GM11168 (cell line): ENCODE measurements around the gene RPS6KB1.
"Not testable (repeated sequence)": the region's sequence is repeated elsewhere in the genome, so short reads cannot be mapped to it uniquely, and the experiment has no call there.

Experiments used
- in situ Hi-C: fragments of 300-500 bp; cut with MboI; formaldehyde crosslinking; loops from one replicate; pipeline ENCODE4 v1.12.0; 2022; ENCODE audit warnings: low sequenced_read_pairs; ENCODE audit not compliant: unreplicated experiment

Gene RPS6KB1

GRCh38 chr17:59930768-59931167, 37.8 kb downstream of the RPS6KB1 start:
- in situ Hi-C loops, result not testable (repeated sequence)

GRCh38 chr17:59933317-59933716, 40.4 kb downstream of the RPS6KB1 start:
- in situ Hi-C loops, result not testable (repeated sequence)

DNA sequence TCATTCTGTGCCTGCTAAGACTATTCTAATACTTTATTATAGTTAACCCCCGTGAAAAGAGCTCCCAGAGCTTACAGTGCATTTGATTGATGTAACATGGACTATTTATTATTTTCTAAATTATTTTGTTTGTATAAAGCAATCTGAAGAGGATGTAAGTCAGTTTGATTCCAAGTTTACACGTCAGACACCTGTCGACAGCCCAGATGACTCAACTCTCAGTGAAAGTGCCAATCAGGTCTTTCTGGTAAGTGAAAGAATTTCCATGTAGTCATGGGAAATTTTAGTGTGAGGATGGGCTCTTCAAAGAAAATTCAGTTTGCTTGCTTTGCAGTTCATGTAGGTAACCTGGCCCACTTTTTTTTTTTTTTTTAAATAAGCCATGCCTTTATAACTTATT, 47.8 kb downstream of the RPS6KB1 start:
- in situ Hi-C loops, result not testable (repeated sequence)

DNA sequence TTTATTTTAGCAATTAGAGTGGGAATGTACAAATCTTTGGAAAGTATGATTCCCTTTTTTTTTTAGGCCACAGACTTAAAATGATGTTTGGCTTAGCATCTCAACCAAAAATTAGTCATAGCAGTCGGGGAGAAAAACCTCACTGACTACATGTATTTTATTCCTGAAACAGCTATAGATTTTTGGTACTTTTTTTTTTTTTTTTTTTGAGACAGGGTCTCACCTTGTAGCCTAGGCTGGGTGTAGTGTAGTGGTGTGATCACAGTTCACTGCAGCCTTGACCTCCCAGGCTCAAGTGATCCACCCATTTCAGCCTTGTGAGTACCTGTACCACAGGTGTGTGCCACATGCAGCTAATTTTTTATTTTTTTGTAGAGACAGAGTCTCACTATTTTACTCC, 48.2 kb downstream of the RPS6KB1 start:
- in situ Hi-C loops, result no loop called here

GRCh38 chr17:59946433-59946832, 53.5 kb downstream of the RPS6KB1 start:
- in situ Hi-C loops, result not testable (repeated sequence)

DNA sequence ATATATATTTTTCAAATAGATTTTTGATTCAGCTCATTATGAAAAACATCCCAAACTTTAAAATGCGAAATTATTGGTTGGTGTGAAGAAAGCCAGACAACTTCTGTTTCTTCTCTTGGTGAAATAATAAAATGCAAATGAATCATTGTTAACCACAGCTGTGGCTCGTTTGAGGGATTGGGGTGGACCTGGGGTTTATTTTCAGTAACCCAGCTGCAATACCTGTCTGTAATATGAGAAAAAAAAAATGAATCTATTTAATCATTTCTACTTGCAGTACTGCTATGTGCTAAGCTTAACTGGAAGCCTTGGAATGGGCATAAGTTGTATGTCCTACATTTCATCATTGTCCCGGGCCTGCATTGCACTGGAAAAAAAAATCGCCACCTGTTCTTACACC, 54.4 kb downstream of the RPS6KB1 start:
- in situ Hi-C loops, result not testable (repeated sequence)

GRCh38 chr17:59950049-59950448, 57.1 kb downstream of the RPS6KB1 start:
- in situ Hi-C loops, result no loop called here

GRCh38 chr17:59954856-59955255, 61.9 kb downstream of the RPS6KB1 start:
- in situ Hi-C loops, result no loop called here

- in situ Hi-C loops, result not testable (repeated sequence)
These were observed 66.7 kb downstream of the RPS6KB1 start for GRCh38 chr17:59959574-59959973.

DNA sequence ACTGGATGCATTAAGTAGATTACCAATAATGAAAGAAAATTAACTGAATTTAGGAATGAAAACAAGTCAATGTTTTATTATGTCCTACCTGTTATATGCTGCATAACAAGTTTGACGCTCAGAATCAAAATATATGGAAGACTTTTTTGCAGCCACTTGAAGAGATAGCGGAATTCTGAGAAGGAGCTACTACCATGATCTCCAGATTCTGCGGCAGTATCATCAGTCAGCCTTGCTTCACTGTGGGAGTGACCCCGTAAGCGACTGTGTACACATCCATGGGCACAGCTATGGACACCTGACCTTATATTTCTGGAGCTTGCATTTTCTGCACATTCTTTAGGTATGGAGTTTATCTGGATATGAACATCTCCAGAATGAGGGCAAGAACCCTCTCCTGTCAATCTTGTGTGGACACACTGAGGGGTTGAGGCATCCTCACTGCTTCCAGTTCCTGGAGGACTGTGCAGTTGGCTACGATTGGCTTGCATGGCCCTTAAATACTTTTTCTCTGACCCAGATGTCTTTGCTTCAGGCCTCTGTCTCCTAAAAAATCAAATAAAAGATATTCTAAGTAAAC, 69.9 kb downstream of the RPS6KB1 start:
- in situ Hi-C loops, result no loop called here

- in situ Hi-C loops, result no loop called here
These were observed 71.0 kb downstream of the RPS6KB1 start for GRCh38 chr17:59963738-59964481.

DNA sequence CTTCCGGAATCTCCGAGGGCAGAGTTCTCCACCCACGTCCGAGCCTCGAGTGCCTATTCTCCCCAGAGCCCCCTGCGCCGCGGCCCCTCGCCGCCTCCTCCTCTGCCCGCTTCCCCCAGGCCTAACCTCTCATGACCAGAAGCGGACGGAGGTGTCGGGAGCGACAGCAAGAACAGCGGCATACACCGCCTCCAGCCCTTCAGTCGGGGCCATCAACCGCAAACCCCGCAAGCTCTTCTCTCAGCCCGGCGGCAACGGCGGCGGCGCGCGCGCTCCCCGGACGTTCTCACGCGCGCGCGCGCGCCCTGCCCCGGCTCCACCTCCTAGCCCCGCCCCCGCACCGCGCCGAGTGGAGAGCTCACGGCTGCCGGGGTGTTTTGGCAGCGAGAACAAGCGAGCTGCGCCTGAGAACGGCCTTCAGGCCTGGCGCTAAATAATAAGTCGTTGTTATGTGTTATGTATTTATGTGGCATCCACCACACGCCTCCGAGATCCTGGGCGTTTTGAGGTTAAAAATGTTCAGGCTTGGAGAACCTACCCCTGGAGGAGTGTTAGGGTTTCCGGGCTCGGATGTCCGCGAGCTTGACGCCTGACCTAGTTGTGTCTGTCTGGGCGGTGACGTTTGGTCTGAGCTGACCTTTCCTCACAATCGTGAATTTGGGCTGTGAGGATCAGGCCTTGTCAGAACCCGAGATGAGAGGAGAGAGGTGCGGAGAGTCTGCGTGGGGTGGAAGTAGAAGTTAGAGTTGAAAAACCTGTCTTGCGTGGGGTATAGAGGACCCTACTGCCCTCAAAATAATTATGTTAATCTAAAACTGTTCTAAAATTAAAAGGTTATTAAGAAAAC, 71.8 kb downstream of the RPS6KB1 start, which contains the start of gene RNFT1:
RNFT1 (minus strand) TSS at position 259 of the 847 bp plus-strand sequence; CDS start at position 182, 77 bp downstream.
- in situ Hi-C loops, result no loop called here

GRCh38 chr17:59971771-59972170, 78.8 kb downstream of the RPS6KB1 start:
- in situ Hi-C loops, result not testable (repeated sequence)

DNA sequence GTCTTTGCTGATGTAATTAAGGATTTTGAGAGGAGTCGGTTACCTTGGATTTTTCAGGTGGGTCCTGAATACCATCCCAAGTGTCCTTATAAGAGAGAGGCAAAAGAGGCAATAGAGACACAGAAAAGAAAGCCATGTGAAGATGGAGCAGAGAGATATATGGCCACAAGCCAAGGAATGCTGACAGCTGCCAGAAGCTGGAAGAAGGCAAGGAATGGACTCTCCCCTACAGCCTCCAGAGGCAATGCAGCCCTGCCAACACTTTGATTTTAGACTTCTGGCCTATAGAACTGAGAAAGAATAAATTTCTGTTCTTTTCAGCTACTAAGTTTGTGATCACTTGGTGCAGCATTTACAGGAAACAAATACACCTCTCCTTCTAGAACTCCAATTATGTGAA, 79.9 kb downstream of the RPS6KB1 start:
- in situ Hi-C loops, result no loop called here

DNA sequence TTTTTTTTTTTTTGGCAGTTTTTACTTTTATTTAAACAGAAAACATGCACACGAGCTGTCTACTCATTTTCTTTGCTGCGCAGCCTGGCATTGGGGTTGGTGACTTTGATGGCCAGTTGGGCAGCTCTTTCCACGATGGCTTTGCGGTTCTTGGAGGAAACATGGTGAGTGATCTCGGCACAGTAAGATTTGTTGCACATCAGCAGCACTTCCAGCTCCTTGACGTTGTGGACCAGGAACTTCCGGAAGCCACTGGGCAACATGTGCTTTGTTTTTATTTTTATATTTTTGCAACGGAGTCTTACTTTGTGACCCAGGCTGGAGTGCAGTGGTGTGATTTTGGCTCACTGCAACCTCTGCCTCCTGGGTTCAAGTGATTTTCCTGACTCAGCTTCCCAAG, 80.6 kb downstream of the RPS6KB1 start:
- in situ Hi-C loops, result not testable (repeated sequence)

DNA sequence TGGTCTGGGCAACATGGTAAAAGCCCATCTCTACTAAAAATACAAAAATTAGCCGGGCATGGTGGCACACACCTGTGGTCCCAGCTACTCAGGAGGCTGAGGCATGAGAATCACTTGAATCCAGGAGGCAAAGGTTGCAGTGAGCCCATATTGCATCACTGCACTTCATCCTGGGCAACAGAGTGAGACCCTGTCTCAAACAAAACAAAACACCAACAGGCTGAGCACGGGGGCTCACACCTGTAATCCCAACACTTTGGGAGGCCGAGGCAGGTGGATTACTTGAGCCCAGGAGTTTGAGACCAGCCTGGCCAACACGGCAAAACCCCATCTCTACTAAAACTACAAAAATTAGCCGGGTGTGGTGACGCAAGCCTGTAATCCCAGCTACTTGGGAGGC, 82.2 kb downstream of the RPS6KB1 start:
- in situ Hi-C loops, result not testable (repeated sequence)

DNA sequence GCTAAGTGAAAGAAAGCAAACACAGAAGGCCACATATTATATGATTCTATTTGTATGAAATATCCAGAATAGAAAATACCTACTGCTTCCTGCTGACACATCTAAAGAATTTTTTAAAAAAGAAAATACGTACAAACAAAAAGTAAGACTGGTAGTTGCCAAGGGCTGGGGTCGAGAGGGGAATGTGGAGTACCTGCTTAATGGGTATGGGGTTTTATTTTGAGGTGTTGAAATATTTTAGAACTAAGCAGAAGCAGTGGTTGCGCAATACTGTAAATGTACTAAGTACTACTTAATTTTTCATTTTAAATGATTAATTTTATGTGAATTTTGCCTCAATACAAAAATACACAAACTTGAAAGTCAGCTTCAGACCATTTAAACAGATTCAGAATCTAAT, 103.7 kb downstream of the RPS6KB1 start:
- in situ Hi-C loops, result loop anchor here (5.0 kb wide), 1 partner anchor 419 kb away; no protein-coding TSS in a partner anchor
